K562 (cell line): Measurements from ENCODE around the gene CD52. TPM values are rescaled to one million over a fixed set of nuclear protein-coding genes. Genes with fewer than 3 reads are reported as not detected.
A peak's percentile ranks its signal among the peaks of the same experiment; 100 is the strongest.

Source experiments
- ATAC-seq: fragments of 200-7000 bp; cut with Tn5 transposase; 3 replicates; pipeline ENCODE4 v1.9.1; 2020; ENCODE audit warnings: moderate library complexity
- BruUV-seq: library from RNA; stranded (reverse); fragments of 400-500 nt; replicated peaks from 2 replicates; lab custom pipeline; 2021; lab: Mats Ljungman, UMichigan
- CTCF ChIA-PET: fragments of 300-600 bp; formaldehyde crosslinking; extraction: SDS; loops from one replicate; lab custom pipeline; 2021; ENCODE audit warnings: low intra/inter-chr PET ratio; lab: Yijun Ruan, JAX
- POLR2A ChIA-PET: fragments of 300-600, 350-650 bp; sonication (Branson Sonifier 250); formaldehyde crosslinking; extraction: SDS; loops from one replicate; lab custom pipeline; 2021; ENCODE audit warnings: antibody characterized with exemption, inconsistent platforms; lab: Yijun Ruan, JAX
- DNase-seq, 4 experiments: peaks; one replicate each; pipeline versions ENCODE4 v3.0.0 to v3.0.0-alpha.2; 2011 to 2018; ENCODE audit warnings: low spot score in 3 of 4, mixed read lengths in 3 of 4; ENCODE audit errors: extremely low read depth in 1 of 4
- FAIRE-seq: peaks from 2 replicates; lab custom pipeline; 2011; peaks lifted over from hg19 to GRCh38; lab: Jason Lieb, UNC
- H2AFZ ChIP-seq: 2 replicates; pipeline ENCODE4 v1.6.0; 2011; ENCODE audit warnings: low read depth, low read length, control low read depth, inconsistent platforms
- H3K27ac ChIP-seq: fragments of 200-600 bp; 3 replicates; pipeline ENCODE4 v1.8.0; 2011; ENCODE audit warnings: low read depth, mild to moderate bottlenecking, control low read depth, inconsistent platforms, low read length, moderate library complexity, mixed read lengths; ENCODE audit errors: extremely low read depth
- H3K27me3 ChIP-seq, 2 experiments: fragments of 300-600 bp in 1 of 2; 2 replicates in 1 of 2; 3 replicates in 1 of 2; pipeline versions ENCODE4 v1.6.0 to v1.8.0; 2011; ENCODE audit warnings: inconsistent platforms in 2 of 2, low read length in 2 of 2, mild to moderate bottlenecking in 1 of 2, mixed read lengths in 1 of 2, moderate library complexity in 1 of 2; ENCODE audit not compliant: control insufficient read depth in 2 of 2, insufficient read depth in 2 of 2
- H3K36me3 ChIP-seq: fragments of 300-600 bp; 3 replicates; pipeline ENCODE4 v1.8.0; 2011; ENCODE audit warnings: mild to moderate bottlenecking, low read length, inconsistent platforms; ENCODE audit not compliant: control insufficient read depth, insufficient read depth
- H3K4me1 ChIP-seq, 2 experiments: fragments of 200-600 bp in 1 of 2; replicated peaks in 1 of 2; 2 replicates in 1 of 2; 3 replicates in 1 of 2; pipeline versions ENCODE4 v1.5.1 to v1.8.0; 2011; ENCODE audit warnings: inconsistent platforms in 2 of 2, low read length in 2 of 2, mild to moderate bottlenecking in 1 of 2, mixed read lengths in 1 of 2, moderate library complexity in 1 of 2; ENCODE audit not compliant: control insufficient read depth in 2 of 2, insufficient read depth in 2 of 2
- H3K4me2 ChIP-seq: 2 replicates; pipeline ENCODE4 v1.6.1; 2011; ENCODE audit warnings: low read length, control low read depth, inconsistent platforms, mixed read lengths; ENCODE audit not compliant: insufficient read depth
- H3K4me3 ChIP-seq: fragments of 200-600 bp; sonication (generic), shearing (Covaris generic); 2 replicates; pipeline ENCODE4 v1.5.1; 2016; ENCODE audit warnings: control low read depth, inconsistent platforms
- H3K79me2 ChIP-seq: fragments of 200-600 bp; 3 replicates; pipeline ENCODE4 v1.8.0; 2011; ENCODE audit warnings: low read length, inconsistent platforms; ENCODE audit not compliant: control insufficient read depth, insufficient read depth
- H3K9ac ChIP-seq, 2 experiments: 2 replicates each; pipeline versions ENCODE4 v1.6.0 to v1.6.1; 2011; ENCODE audit warnings: low read depth in 2 of 2, low read length in 2 of 2, control low read depth in 1 of 2, inconsistent platforms in 1 of 2, mild to moderate bottlenecking in 1 of 2, mixed read lengths in 1 of 2; ENCODE audit not compliant: insufficient read depth in 1 of 2
- H3K9me1 ChIP-seq: one replicate; pipeline ENCODE4 v1.6.0; 2011; ENCODE audit warnings: inconsistent platforms, mild to moderate bottlenecking, low read length, moderate library complexity; ENCODE audit not compliant: control insufficient read depth, insufficient read depth
- H3K9me3 ChIP-seq: replicated peaks from 2 replicates; pipeline ENCODE4 v1.5.1; 2011; ENCODE audit warnings: low read depth, low read length, inconsistent platforms; ENCODE audit not compliant: control insufficient read depth, insufficient read depth
- H4K20me1 ChIP-seq: replicated peaks from 2 replicates; pipeline ENCODE4 v1.6.1; 2011; ENCODE audit warnings: low read length, inconsistent platforms, mixed read lengths; ENCODE audit not compliant: control insufficient read depth, insufficient read depth
- CEBPG ChIP-seq, 3 experiments: fragments of 200-800 bp in 1 of 3; sonication (Bioruptor generic) in 1 of 3; sonication (generic) in 1 of 3; formaldehyde crosslinking in 1 of 3; IDR thresholded peaks in 2 of 3; conservative IDR thresholded peaks in 1 of 3; 2 replicates each; pipeline versions ENCODE4 v1.6.1 to v1.8.0; 2016 to 2022; ENCODE audit warnings: missing compliant biosample characterization in 2 of 3, missing genetic modification characterization in 2 of 3, mild to moderate bottlenecking in 1 of 3, missing genetic modification reagents in 1 of 3
- CREB1 ChIP-seq, 2 experiments: sonication (generic) in 1 of 2; formaldehyde crosslinking in 1 of 2; IDR thresholded peaks; 2 replicates each; pipeline versions ENCODE4 v1.6.1 to v1.8.0; 2012 to 2022; ENCODE audit warnings: inconsistent platforms in 1 of 2, mild to moderate bottlenecking in 1 of 2, missing genetic modification reagents in 1 of 2, moderate library complexity in 1 of 2
- FOXA3 ChIP-seq, 2 experiments: fragments of 450-650 bp in 1 of 2; sonication (generic) in 1 of 2; formaldehyde crosslinking; IDR thresholded peaks in 1 of 2; conservative IDR thresholded peaks in 1 of 2; 2 replicates each; pipeline versions ENCODE4 v1.4.0 to v1.8.0; 2020 to 2022; ENCODE audit warnings: mild to moderate bottlenecking in 2 of 2, missing genetic modification reagents in 1 of 2
- MXI1 ChIP-seq: IDR thresholded peaks from 2 replicates; pipeline ENCODE4 v1.6.1; 2011; ENCODE audit warnings: low read depth, mild to moderate bottlenecking, improper control_type of control experiment, low read length
- OTX1 ChIP-seq: fragments of 450-650 bp; formaldehyde crosslinking; IDR thresholded peaks from 2 replicates; pipeline ENCODE4 v1.4.0; 2022; ENCODE audit warnings: mild to moderate bottlenecking
- POLR2G ChIP-seq: fragments of 200-400 bp; formaldehyde crosslinking; IDR thresholded peaks from 2 replicates; pipeline ENCODE4 v1.6.1; 2017; ENCODE audit warnings: low read depth, mild to moderate bottlenecking, antibody characterized with exemption, low read length, moderate library complexity
- STAT5A ChIP-seq: IDR thresholded peaks from 2 replicates; pipeline ENCODE4 v1.6.1; 2012; ENCODE audit warnings: low read length, inconsistent platforms, borderline replicate concordance
- ZBTB17 ChIP-seq: fragments of 450-650 bp; formaldehyde crosslinking; IDR thresholded peaks from 2 replicates; pipeline ENCODE4 v1.4.0; 2020; ENCODE audit warnings: mild to moderate bottlenecking
- ZNF143 ChIP-seq: sonication (generic); formaldehyde crosslinking; IDR thresholded peaks from 2 replicates; pipeline ENCODE4 v1.9.0; 2022; ENCODE audit warnings: mild to moderate bottlenecking, missing genetic modification reagents
- ZNF324 ChIP-seq: fragments of 250-450 bp; sonication (Bioruptor Pico); IDR thresholded peaks from 2 replicates; pipeline ENCODE4 v1.4.0; 2020; ENCODE audit warnings: mild to moderate bottlenecking
- WGBS: fragments of 100-300 bp; shearing (Covaris generic); methylation state at CpG from one replicate; pipeline ENCODE4 v1.1.6; 2016; ENCODE audit warnings: low coverage, mixed read lengths; ENCODE audit not compliant: insufficient coverage; ENCODE audit errors: missing lambda C conversion rate; 5-methylcytosine and 5-hydroxymethylcytosine counted together
- in situ Hi-C: fragments of 300-500 bp; cut with MboI; formaldehyde crosslinking; loops from 4 replicates; pipeline ENCODE4 v1.15.0; 2018; ENCODE audit warnings: inconsistent platforms, mixed read lengths
- intact Hi-C: fragments of 100-400 bp; cut with micrococcal nuclease; formaldehyde crosslinking; loops from 2 replicates; pipeline ENCODE4 v1.14.2; 2022
- polyA plus RNA-seq, 8 experiments: library from polyadenylated mRNA; depleted of rRNA in 4 of 8; stranded (reverse) in 5 of 8; unstranded in 3 of 8; fragments of >200 nt; fragmentation: Nextera tagmentation in 2 of 8; fragmentation: Illumina TruSeq in 1 of 8; extraction: Ambion mirVana in 2 of 8; extraction: Trizol in 1 of 8; gene quantifications; 2 replicates each; pipeline versions ENCODE4 v1.2.1 to v1.2.3, GENCODE V29; 2011 to 2014; ENCODE audit warnings: inconsistent platforms in 1 of 8, missing spikeins in 1 of 8
- total RNA-seq, 7 experiments: library from RNA; depleted of rRNA in 6 of 7; stranded (reverse); fragments of >200 nt in 6 of 7; fragmentation: Illumina TruSeq in 2 of 7; extraction: Trizol in 2 of 7; gene quantifications; 2 replicates each; pipeline versions ENCODE4 v1.2.1 to v1.2.3, GENCODE V29; 2011 to 2021; ENCODE audit warnings: low replicate concordance in 1 of 7
- TF ChIP-seq, protein P1 (sequence below): fragments of 250-450 bp; sonication (Bioruptor Pico); IDR thresholded peaks from 2 replicates; pipeline ENCODE4 v1.4.0; 2020
- TF ChIP-seq, protein P2 (sequence below): IDR thresholded peaks from 2 replicates; pipeline ENCODE4 v1.6.1; 2014; ENCODE audit warnings: antibody characterized with exemption

The CD52 gene
- total and polyA plus RNA-seq, 9 of the 15 experiments (the other 6 are each of a cell fraction or from before 2014, with no cell fraction given), result 34.9 to 488 (median 173) TPM

GRCh38 chr1:26289158-26290059 lies 28.3 kb upstream of the CD52 start:
- no TSS peak for BruUV-seq
- Histone ChIP-seq H2AFZ (0 out of 2 replicates have a peak overlapping the region, but pooled peaks have one; percentile 5), H3K4me2 (peak overlapping the region; percentile 2; the same call in 1 of the 2 replicates), H3K36me3 (peaks cover 5% of the 10 kb centered on the region; the same call in 1 of the 3 replicates), H3K4me3 (no peak overlapping the region), H3K4me1 (peaks cover 54 to 71% of the 10 kb centered on the region in 2 experiments), H4K20me1 (no peaks in the 10 kb centered on the region), H3K27ac (peak overlapping the region; percentile 69; the same call in 2 of the 3 replicates), H3K27me3 (no peaks in the 10 kb centered on the region), H3K9me1 (no peaks in the 10 kb centered on the region), H3K9me3 (no peaks in the 10 kb centered on the region), H3K9ac (peak overlapping the region; percentile 32 to 85), H3K79me2 (no peaks in the 10 kb centered on the region)
- intact Hi-C loops, result no loop called here
- FAIRE-seq (no peak), DNase-seq (peak in 1 of 4 experiments; percentile 14), ATAC-seq (no peak)
- ChIA-PET POLR2A (interaction anchor here (0.6 to 2.0 kb wide), 11 partner anchors 10 to 189 kb away, joined by 3 to 10 read pairs (median 3); partner anchors contain the start of genes CD52, SH3BGRL3 and UBXN11), CTCF (interaction anchor here (0.5 to 1.6 kb wide), 2 partner anchors 10 to 310 kb away, joined by 3 read pairs; partner anchors contain the start of gene SH3BGRL3)
- WGBS, result 90% methylated on average over 20 of the region's 21 CpGs
- in situ Hi-C loops, result loop anchor here (5.0 kb wide), 1 partner anchor 33 kb away; no protein-coding TSS in a partner anchor
- TF ChIP-seq OTX1 (CRISPR knock-in tag) (no peak), ZNF143 (0 out of 2 replicates have a peak, but pooled peaks have one; percentile 33), MXI1 (no peak), ZNF324 (CRISPR knock-in tag) (no peak), POLR2G (0 out of 2 replicates have a peak, but pooled peaks have one; percentile 34), STAT5A (no peak), FOXA3 (CRISPR knock-in tag; conservative IDR thresholded peaks at IDR 0.05 in 1 of 2, IDR thresholded peaks at IDR 0.05 in 1 of 2) (no peak), ZBTB17 (CRISPR knock-in tag) (no peak), CREB1 (IDR thresholded peaks at IDR 0.05) (no peak), CREB1 (CRISPR knock-in tag; IDR thresholded peaks at IDR 0.05) (peak; percentile 13; the same call in 1 of the 2 replicates), CEBPG (CRISPR knock-in tag; IDR thresholded peaks at IDR 0.05) (0 out of 2 replicates have a peak, but pooled peaks have one; percentile 17), CEBPG (tag; conservative IDR thresholded peaks at IDR 0.05 in 1 of 2, IDR thresholded peaks at IDR 0.05 in 1 of 2) (no peak)
- TF ChIP-seq, protein P1, sequence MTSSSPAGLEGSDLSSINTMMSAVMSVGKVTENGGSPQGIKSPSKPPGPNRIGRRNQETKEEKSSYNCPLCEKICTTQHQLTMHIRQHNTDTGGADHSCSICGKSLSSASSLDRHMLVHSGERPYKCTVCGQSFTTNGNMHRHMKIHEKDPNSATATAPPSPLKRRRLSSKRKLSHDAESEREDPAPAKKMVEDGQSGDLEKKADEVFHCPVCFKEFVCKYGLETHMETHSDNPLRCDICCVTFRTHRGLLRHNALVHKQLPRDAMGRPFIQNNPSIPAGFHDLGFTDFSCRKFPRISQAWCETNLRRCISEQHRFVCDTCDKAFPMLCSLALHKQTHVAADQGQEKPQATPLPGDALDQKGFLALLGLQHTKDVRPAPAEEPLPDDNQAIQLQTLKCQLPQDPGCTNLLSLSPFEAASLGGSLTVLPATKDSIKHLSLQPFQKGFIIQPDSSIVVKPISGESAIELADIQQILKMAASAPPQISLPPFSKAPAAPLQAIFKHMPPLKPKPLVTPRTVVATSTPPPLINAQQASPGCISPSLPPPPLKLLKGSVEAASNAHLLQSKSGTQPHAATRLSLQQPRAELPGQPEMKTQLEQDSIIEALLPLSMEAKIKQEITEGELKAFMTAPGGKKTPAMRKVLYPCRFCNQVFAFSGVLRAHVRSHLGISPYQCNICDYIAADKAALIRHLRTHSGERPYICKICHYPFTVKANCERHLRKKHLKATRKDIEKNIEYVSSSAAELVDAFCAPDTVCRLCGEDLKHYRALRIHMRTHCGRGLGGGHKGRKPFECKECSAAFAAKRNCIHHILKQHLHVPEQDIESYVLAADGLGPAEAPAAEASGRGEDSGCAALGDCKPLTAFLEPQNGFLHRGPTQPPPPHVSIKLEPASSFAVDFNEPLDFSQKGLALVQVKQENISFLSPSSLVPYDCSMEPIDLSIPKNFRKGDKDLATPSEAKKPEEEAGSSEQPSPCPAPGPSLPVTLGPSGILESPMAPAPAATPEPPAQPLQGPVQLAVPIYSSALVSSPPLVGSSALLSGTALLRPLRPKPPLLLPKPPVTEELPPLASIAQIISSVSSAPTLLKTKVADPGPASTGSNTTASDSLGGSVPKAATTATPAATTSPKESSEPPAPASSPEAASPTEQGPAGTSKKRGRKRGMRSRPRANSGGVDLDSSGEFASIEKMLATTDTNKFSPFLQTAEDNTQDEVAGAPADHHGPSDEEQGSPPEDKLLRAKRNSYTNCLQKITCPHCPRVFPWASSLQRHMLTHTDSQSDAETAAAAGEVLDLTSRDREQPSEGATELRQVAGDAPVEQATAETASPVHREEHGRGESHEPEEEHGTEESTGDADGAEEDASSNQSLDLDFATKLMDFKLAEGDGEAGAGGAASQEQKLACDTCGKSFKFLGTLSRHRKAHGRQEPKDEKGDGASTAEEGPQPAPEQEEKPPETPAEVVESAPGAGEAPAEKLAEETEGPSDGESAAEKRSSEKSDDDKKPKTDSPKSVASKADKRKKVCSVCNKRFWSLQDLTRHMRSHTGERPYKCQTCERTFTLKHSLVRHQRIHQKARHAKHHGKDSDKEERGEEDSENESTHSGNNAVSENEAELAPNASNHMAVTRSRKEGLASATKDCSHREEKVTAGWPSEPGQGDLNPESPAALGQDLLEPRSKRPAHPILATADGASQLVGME (CRISPR knock-in tag), result no peak
- TF ChIP-seq, protein P2, sequence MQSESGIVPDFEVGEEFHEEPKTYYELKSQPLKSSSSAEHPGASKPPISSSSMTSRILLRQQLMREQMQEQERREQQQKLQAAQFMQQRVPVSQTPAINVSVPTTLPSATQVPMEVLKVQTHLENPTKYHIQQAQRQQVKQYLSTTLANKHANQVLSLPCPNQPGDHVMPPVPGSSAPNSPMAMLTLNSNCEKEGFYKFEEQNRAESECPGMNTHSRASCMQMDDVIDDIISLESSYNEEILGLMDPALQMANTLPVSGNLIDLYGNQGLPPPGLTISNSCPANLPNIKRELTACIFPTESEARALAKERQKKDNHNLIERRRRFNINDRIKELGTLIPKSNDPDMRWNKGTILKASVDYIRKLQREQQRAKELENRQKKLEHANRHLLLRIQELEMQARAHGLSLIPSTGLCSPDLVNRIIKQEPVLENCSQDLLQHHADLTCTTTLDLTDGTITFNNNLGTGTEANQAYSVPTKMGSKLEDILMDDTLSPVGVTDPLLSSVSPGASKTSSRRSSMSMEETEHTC, result no peak
